GM13976 (cell line): ENCODE data around the gene DIPK2A.

Source experiments
- DNase-seq: peaks from one replicate; pipeline ENCODE4 v3.0.0; 2012; ENCODE audit warnings: low spot score
- CTCF ChIP-seq: IDR thresholded peaks from 2 replicates; pipeline ENCODE4 v1.5.1; 2012; ENCODE audit warnings: borderline replicate concordance, mild to moderate bottlenecking; ENCODE audit not compliant: insufficient read depth; ENCODE audit errors: extremely low read depth, missing control alignments, control extremely low read depth
- in situ Hi-C: fragments of 300-500 bp; cut with MboI; formaldehyde crosslinking; loops from one replicate; pipeline ENCODE4 v1.12.0; 2022; ENCODE audit warnings: low sequenced_read_pairs, mixed read lengths, inconsistent platforms; ENCODE audit not compliant: unreplicated experiment

The DIPK2A gene

GRCh38 chr3:144010371-144010770 lies 38.7 kb downstream of the DIPK2A start:
- no peak for DNase-seq
- in situ Hi-C loops = no loop called here
- TF ChIP-seq CTCF = no peak

- in situ Hi-C loops = no loop called here
- DNase-seq = no peak
- TF ChIP-seq CTCF = no peak
These were observed 39.7 kb downstream of the DIPK2A start for GRCh38 chr3:144011251-144011799.

- DNase-seq = no peak
- TF ChIP-seq CTCF = no peak
- in situ Hi-C loops = no loop called here
These were observed 43.5 kb downstream of the DIPK2A start for GRCh38 chr3:144015133-144015532.

GRCh38 chr3:144018776-144019175 lies 47.2 kb downstream of the DIPK2A start:
- no peak for DNase-seq
- no peak for TF ChIP-seq CTCF
- in situ Hi-C loops = no loop called here
